HG03460 (cell line): ENCODE data around the gene OR52N2.
A peak's percentile ranks its signal among the peaks of the same experiment; 100 is the strongest.

ENCODE experiments used
- ATAC-seq: cut with Tn5 transposase; IDR thresholded peaks from one replicate; pipeline ENCODE4 v1.9.1; 2021; ENCODE audit not compliant: unreplicated experiment

OR52N2 gene

DNA sequence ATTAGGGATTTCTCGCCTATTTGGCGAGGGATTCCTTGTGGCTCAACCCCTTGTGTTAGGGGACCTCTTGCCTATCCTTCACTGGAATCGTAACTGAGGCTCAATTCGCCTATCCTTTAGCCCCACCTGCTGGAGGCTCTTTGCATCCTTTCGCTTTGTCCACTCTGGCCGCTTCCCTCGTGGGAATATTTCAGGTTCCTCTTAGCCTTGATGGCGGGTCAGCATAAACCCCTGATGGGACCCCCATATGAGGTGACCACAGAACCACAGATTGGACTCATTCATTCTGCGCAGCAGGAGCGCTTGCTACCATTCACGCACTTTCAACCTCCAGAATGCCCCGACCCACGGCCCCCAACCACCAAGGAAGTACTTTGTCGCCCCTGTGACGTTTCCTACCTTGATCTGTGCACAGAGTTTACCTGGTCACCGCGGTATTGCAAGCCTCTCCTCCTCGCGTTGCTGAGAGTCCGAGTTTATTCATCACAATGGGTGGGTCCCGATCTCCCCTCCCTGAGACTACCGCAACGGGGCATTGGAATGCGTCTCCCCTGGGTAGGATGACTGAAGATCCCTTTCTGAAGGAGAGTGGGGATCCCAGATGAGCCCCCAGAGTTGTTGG is at the start of gene OR52N2:
OR52N2 (plus strand) TSS at position 425 of the 622 bp plus-strand sequence. CDS start 11,412 bp downstream, outside the sequence.
- peak; percentile 87 for ATAC-seq

DNA sequence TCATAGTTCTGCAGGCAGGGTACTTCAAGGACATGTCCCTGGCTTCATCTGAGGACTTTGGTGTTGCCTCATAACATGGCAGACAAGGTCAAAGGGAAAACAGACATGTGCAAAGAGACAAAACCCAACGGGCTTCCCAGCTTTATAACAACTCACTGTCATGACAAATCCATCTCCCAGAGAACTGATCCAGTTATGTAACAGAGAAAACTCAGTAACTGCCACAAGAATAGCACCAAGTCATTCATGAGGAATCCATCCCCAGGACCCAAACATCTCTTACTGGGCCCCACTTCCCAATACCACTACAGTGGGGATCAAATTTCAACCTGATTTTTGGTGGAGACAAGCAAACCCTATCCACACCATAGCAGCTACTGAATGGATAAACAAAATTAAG is 41.7 kb upstream of the OR52N2 start:
- ATAC-seq: no peak

DNA sequence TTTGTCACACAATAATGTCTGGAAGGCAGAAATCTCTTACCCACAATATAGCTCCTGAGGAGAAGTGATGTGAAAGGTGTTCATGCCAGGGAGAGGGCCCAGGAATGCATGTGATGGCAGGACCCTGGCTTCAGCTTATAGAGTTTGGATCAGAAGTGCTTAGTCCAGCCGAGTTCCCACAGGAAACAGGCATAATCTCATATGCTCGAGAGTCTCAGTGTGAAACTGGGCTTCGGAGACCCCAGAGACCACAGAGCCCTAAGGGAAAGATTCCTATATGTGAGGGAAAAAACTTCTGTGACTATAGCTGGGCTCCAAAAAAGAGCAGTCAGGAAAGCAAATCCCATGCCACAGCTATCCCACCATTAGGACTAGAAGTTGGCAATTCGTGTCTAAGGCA is 25.5 kb upstream of the OR52N2 start, which contains the start of gene OR52N5:
OR52N5 (minus strand) TSS at position 101 of the 400 bp plus-strand sequence. CDS start 4,721 bp downstream, outside the sequence.
- ATAC-seq: no peak

DNA sequence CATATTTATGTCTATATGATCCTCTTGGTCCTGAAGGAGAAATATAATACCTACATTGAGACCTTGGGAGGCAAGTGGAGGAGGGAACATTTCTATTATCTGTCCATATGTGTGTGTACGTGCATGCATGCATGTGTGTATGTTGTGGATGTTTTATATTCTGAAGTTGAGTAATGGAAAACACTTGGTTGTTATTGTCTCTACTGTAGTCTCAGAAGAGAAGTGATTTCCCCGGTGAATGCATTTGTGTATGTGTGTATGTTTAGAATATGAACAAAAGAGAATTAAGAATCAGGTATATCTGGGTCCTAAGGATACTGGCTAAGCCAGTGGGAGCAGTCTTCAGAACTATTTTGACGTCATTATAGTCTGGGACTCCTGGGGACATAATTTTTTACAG is 17.6 kb upstream of the OR52N2 start, which contains the start of gene OR52N1:
OR52N1 (minus strand) TSS at position 101 of the 400 bp plus-strand sequence. CDS start 2,449 bp downstream, outside the sequence.
- no peak for ATAC-seq

DNA sequence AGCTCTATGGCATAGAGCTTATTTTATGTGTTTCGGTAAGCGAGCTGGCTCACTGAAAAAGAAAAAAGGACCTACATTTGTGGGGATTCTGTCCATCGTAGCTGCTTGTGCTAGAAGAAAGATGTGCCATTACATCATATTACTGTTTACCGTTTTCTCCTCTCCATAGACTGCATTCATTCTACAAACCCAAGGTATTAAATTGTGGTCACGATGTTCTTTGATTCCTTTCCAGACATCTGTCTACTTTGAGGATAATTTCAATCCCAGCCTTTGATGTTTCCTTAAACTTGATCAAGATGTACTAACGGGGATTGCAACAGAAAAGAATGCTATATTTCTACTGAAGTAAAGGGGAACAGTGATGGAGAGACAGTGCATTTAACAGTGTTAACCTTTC is 12.2 kb upstream of the OR52N2 start:
- ATAC-seq: no peak

DNA sequence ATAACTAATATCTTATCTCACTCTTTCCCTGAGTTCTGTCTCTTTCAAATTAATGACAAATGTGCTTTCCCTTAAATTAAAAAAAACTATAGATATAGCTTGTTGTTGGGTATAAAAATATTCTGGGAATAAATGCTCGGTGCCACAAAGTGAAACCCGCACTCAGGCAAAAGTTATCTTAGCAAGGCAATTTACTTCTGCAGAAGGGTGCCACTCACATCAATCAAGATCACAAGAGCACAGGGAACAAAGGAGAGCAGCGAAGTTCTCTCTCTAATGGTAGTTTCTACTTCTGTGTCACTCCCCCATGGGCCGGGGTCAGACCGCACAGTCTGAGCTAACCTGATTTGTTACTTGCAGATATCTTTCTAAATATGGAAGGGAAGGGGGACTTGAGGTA is 4.7 kb upstream of the OR52N2 start:
- no peak for ATAC-seq

DNA sequence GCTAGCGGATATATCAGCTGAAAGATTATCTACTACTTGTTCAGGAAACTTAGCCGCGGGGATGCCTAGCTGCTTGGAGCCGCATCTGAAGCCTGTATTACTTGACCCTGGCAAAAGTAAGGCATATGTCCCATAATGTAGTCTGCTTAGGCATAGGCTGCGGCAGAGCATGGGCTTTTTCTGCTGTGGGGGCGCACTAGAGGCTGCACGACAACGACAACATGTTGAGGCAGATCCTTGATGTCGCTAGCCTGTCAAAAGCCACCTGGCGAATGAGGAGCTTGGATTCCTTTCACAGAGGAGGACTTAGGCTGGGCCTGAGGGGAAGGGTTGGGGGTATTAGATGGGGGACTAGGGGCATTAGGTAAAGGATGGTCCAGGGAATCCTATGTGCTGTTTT is 1.1 kb upstream of the OR52N2 start:
- no peak for ATAC-seq

DNA sequence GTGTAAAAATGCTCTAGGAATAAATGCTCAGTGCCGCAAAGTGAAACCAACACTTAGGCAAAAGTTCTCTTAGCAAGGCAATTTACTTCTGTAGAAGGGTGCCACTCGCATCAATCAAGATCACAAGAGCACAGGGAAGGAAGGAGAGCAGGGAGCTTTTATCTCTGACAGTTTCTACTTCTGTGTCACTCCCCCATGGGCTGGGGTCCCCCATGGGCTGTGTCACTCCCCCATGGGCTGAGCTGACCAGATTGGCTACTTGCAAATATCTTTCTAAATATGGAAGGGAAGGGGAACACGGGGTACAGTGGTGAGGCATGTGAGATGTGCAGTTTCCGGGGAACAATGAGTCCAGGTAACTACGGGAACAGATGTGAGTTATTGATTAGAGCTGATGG is 397 bp downstream of the OR52N2 start:
- peak; percentile 40 for ATAC-seq

DNA sequence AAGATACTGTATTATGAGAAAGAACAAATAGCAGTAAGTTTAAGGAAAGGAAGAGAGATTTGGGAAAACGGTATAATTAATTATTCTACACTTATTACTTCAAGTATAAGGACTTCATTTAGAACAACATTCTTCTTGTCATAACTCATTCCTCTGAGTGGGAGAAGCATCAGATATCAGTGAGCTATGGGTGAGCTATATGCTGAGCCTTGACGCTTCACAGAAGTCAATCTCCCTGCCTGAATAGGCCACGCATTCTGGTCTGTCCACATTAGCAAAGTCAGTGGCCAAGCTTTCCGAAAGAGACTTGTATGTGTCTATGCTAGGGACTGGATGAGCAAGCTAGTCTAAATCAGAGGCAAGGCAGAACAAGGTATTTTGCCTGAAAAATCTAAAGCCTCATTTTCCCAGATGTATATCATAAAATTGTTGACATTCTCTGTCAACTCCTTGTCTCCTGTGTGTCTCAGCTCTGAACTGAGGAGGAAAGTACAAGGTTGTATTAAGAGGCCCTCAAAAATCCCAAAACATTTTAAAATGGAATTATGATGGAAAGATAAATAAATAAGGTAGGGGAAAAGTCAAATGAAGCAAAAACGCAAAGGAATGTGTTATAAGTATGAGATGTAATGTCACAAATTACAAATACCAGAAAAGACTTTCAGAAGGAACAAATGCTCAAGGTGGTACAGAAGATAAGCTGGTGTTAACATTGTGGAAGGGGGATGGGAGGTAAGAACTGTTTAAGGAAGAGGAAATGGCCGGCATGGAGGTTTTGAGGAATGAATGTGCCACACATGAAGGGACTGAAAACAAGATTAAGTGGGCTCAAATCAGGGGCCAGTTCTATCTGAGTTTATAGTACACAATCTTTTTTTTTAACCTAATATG is 1.4 kb downstream of the OR52N2 start:
- no peak for ATAC-seq

DNA sequence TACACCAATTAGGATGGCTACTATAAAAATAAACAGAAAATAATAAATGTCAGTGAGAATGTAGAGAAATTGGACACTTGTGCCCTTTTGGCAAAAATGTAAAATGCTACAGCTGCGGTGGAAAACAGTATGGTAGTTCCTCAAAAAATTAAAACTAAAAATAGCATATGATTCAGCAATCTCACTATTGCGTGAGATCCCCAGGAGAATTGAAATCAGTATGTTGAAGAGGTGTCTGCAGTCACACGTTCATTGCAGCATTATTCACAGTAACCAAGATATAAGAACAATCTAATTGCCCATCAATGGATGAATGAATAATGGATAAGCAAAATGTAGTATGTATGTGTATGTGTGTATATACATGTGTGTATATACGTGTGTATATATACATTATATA is 6.8 kb downstream of the OR52N2 start:
- no peak for ATAC-seq

DNA sequence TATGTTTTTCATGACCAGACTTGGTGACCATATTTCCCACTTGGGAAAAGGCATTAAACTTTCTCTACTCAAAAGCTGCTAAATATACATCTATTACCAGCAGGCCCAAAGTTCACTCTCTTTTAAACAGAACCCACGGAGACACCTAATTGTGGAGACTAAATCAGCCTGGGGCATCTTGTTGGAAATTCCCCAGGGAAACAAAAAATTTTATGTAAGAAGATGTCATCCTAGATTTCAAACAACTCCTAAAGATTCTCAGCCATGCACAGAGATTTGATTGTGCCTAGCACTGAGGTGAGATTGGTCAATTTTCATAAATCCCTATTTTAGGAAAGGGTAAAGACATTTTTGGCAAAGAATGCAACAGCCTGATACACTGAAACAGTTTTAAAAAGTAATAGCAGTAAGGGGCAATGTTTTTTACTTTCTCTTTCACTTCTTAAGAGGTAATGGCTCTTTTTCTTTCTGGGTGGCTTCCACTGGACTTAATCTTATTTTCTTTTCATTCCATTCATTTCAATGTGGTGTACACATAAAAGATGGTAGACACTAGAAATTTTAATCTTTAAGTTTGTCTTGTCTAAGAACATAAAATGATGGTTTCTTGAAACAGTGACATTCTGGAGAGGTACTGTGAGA is 9.6 kb downstream of the OR52N2 start:
- ATAC-seq: no peak

DNA sequence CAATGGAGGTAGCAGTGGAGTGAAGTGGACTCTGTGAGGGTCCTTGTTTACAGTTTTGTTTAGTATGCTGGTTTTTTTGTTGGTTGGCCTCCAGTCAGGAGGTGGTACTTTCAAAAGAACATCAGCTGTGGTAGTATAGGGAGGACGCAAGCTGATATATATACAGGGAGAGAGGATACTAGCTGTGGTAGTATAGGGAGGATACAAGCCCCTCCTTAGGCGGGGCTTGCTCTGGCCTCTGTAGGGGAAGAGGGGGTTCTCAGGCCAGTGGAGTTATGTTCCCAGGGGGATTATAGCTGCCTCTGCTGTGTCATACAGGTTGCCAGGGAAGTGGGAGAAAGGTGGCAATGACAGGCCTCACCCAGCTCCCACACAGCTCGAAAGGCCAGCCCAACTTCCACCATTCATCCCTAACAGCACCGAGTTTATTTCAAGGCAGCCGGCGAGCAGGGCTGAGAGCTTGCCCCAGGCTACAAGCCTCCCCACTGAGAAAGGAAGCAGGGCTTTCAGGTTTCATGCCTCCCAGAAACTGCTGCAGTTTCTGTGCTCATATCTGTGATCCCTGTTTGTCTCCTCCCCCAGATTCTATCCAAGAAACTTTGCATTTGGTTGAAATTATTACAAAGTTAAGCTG is 22.6 kb downstream of the OR52N2 start:
- no peak for ATAC-seq

DNA sequence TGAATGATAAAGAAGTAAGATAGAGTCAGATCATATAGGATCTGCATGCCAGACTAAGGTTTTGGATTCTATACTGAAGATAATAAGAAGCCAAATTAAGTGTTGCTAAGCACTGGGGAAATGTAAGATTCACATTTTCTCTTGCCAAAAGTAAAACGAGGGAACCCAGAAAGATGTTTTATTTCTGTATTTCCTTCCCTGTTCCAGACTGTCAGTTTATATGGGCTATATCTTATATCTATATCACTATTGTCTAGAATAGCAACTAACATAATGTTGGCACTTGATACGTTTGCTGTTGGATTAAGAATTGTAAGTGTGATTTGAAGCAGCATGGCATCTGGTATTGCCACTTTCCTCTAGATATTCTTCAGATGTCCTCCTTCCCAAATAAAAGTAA is 24.7 kb downstream of the OR52N2 start:
- ATAC-seq: no peak

DNA sequence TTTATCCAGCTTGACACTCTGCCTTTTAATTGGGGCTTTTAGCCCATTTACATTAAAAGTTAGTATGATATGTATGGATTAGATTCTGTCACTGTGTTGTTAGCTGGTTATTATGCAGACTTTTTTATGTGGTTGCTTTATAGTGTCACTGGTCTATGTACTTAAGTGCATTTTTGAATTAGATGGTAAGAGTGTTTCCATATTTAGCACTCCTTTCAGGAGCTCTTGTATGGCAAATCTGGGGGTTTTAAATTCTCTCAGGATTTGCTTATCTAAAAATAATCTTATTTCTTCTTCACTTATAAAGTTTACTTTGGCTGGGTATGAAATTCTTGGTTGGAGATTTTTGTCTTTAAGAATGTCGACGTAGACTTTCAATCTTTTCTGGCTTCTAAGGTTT is 29.0 kb downstream of the OR52N2 start:
- ATAC-seq: no peak

DNA sequence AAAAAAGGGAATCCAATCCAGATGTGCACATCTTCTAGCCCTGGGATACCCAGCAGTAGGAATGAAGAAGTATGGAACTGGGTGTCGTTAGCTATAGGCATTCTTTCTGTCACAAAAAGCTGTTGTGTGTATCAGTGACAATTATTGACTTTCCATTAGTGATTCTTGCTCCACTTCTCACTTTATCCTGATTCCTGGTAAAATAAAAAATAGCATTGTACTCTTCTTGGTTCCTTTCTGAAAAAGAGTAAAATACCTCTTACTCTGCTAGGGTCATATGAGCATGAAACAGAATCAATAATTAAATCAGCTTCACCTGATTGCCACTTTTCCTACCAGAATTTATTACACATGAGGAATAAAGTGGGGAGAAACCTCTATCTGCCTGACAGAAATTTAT is 33.1 kb downstream of the OR52N2 start, which contains the start of gene OR52E6:
OR52E6 (minus strand) TSS at position 101 of the 400 bp plus-strand sequence; CDS start at position 101, 0 bp downstream.
- no peak for ATAC-seq

DNA sequence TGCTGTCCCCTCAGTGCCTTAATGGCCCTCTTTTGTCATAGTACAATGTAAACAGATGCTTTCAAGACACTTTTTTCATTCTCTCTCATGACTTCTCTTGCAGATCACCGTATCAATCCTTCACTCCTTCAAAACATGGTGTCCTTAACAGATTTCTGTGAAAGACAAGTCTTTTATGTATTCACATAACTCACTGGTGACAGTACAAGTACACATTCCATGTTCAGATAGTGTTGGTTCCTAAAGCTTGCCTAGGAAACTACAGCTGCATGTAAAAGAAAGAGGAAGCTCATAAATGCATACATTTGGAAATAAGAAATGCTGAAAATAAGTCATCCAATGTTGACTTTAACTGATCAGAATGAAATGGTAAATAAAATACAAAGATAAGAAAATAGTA is 38.0 kb downstream of the OR52N2 start:
- no peak for ATAC-seq

DNA sequence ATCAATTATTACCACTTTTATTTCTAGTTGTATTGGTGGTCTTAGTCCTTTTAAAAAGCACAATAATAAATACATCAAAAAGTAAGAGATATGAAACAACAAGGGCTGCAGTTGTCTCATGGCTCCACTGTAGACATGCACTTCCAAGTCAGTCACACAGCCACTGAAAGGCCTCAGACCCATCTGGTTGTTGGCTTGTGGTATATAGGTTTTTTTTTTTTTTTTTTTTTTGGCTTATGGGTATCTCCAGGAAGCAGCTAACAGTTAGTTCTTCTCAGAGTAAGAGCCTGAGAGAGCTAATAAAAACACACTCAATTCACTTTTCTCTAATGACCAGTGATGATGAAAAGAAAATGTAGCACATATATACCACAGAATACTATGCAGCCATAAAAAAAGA is 39.0 kb downstream of the OR52N2 start:
- no peak for ATAC-seq

DNA sequence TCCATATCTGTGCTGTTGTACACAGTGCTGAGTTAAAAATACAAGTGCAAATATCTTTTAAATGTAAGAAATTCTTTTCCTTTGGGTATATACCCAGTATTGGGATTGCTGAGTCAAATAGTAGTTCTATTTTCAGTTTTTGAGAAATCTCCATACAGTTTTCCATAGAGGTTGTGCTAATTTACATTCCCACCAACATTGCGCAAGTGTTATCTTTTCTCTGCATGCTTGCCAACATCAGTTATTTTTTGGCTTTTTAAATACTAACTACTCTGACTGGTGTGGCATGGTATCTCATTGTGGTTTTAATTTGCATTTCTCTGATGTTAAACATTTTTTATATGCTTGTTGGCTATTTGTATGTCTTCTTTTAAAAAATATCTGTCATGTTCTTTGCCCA is 42.3 kb downstream of the OR52N2 start:
- no peak for ATAC-seq

DNA sequence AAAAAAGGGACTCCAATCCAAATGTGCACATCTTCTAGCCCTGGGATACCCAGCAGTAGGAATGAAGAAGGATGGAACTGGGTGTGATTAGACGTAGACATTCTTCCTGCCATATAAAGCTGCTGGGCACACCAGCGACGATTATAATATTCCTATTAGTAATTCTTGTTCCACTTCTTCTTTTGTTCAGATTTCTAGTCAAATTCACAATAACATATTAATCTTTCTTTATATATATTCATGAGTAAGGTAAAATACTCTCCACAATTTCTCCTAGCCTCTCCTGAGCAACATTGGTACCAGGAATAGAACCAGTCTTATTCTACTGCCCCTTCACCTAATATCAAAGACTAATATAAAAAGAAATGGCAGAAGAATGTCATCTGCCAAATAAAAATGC is 48.9 kb downstream of the OR52N2 start, which contains the start of gene OR52E8:
OR52E8 (minus strand) TSS at position 101 of the 400 bp plus-strand sequence; CDS start at position 101, 0 bp downstream.
- no peak for ATAC-seq

DNA sequence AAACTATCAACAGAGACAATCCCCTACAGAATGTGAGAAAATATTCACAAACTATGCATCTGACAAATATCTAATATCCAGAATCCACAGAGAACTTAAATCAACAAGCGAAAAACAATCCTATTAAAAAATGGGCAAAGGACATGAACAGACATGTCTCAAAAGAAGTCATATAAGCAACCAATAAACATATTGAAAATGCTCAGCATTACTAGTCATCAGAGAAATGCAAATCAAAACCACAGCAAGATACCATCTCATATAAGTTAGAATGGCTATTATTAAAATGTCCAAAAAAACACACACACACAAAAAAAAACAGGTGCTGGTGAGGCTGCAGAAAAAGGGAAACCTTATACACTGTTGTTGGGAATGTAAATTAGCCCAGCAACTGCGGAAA is 57.1 kb downstream of the OR52N2 start:
- ATAC-seq: no peak
